IPS-20b (cell line): ENCODE data around the gene KDM4B.

Source experiments
- H3K27ac ChIP-seq: one replicate; pipeline ENCODE4 v1.5.1; 2013; ENCODE audit warnings: low read length
- H3K27me3 ChIP-seq: 2 replicates; pipeline ENCODE4 v1.6.1; 2013; ENCODE audit warnings: mild to moderate bottlenecking, low read length, inconsistent platforms; ENCODE audit not compliant: insufficient read depth
- H3K36me3 ChIP-seq: 2 replicates; pipeline ENCODE4 v1.6.1; 2013; ENCODE audit warnings: low read depth, mild to moderate bottlenecking, inconsistent platforms, low read length, moderate library complexity; ENCODE audit not compliant: insufficient read depth
- H3K4me1 ChIP-seq: 2 replicates; pipeline ENCODE4 v1.6.1; 2013; ENCODE audit warnings: mild to moderate bottlenecking, control low read depth, inconsistent platforms, low read length, moderate library complexity; ENCODE audit not compliant: insufficient read depth
- H3K4me3 ChIP-seq: 2 replicates; pipeline ENCODE4 v1.5.1; 2013; ENCODE audit warnings: mild to moderate bottlenecking, low read length, inconsistent platforms
- H3K9ac ChIP-seq: 2 replicates; pipeline ENCODE4 v1.6.1; 2013; ENCODE audit warnings: low read depth, mild to moderate bottlenecking, inconsistent platforms, low read length, moderate library complexity
- H3K9me3 ChIP-seq: 2 replicates; pipeline ENCODE4 v1.6.1; 2013; ENCODE audit warnings: mild to moderate bottlenecking, low read depth, low read length, inconsistent platforms; ENCODE audit not compliant: insufficient read depth

Gene KDM4B

DNA sequence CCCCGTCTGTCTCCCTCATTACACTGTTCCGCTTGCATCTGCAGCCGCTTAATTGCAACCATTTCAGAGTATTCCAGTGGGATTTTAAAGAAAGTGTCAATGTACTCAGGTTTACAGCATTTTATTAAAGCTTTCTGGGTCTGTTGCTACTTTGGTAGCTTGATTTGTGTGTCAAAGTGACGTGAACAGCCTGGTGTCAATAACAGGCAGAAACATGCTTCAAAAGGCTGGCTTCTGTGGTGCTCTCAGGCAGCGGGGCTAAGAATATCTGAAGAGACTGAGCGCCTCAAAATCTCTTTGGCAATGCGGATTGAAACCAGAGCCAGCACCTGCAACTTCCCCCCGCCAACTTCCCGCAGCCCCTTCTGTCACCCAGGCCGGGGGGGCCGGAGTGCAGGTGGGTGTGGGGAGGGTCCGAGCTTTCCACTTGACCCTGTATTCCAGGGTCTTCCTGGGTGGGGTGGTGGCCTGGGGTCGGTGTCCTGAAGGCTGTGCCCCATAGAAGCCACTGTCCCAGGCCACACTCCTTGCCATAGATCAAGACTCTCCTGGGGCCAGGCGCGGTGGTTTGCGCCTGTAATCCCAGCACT lies 81.2 kb downstream of the KDM4B start:
- H3K27me3 ChIP-seq, result no peaks in the 10 kb centered on the region
- no peaks in the 10 kb centered on the region for H3K9me3 ChIP-seq
- H3K4me1 ChIP-seq, result no peaks in the 10 kb centered on the region
- no peak overlapping the region for H3K27ac ChIP-seq
- no peak overlapping the region for H3K4me3 ChIP-seq
- no peaks in the 10 kb centered on the region for H3K36me3 ChIP-seq
- H3K9ac ChIP-seq, result no peak overlapping the region

DNA sequence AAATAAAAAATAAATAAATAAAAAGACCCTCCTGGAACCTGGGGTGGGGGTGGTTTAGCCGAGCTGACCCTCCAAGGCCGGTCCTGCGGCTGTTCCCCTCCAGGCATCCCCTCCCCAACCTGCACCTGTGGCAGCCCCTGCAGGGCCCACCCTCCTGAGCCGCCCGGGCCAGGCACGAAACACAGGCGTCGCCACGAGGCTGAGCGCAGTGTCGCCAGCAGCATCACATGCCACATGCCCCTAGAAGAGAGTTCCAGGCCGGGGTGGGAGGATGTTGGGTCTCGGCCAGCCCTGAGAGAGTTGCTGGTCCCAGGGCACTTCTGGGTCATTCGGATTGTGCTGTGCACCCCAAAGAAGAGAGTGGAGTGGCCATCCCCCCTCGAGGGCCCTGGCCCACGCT lies 82.0 kb downstream of the KDM4B start:
- Histone ChIP-seq H3K27ac (no peak overlapping the region), H3K9ac (no peak overlapping the region), H3K4me3 (no peak overlapping the region), H3K9me3 (no peaks in the 10 kb centered on the region), H3K36me3 (no peaks in the 10 kb centered on the region), H3K27me3 (no peaks in the 10 kb centered on the region), H3K4me1 (no peaks in the 10 kb centered on the region)

DNA sequence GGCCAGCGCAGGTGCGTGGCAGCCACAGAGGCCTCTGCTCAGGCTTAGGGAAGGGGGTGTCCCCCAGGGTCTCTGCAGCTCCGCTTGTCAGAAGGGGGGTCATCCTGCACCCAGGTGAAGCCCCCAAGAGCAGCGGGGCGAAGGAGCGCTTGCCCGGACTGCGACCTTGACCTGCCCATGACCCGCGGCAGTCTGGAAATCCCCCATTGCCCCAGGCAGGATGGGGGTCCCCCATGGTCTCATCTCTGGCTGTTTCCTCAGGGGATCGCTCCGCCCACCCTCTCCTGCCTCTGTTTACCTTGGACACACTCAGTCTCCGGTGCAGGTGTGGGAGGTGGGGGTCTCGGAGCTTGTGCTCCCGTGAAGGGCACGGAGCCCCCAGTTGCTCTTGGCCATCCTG lies 82.7 kb downstream of the KDM4B start:
- Histone ChIP-seq H3K27ac (no peak overlapping the region), H3K36me3 (no peaks in the 10 kb centered on the region), H3K4me1 (no peaks in the 10 kb centered on the region)

DNA sequence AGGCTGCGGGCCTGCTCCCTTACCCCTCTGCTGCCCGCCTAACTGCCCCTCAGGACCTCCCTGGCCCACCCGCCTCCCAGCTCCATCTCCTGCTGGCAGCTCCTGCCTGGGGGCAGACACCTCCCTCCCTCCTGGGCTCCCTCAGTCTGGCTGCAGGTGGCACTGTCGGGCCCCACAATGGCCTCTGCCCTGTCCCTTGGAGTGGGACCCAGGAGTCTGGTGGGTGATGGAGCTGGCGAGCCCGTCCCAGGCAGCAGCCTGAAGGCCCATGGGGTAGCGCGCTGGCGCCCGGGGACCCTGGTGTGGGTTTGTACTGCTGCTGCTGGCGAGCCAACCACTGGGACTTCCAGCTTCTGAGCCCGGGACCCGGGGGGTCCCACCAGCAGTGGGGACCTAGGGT lies 83.6 kb downstream of the KDM4B start:
- Histone ChIP-seq H3K27me3 (no peaks in the 10 kb centered on the region), H3K9ac (no peak overlapping the region), H3K27ac (no peak overlapping the region), H3K9me3 (no peaks in the 10 kb centered on the region), H3K36me3 (no peaks in the 10 kb centered on the region), H3K4me1 (no peaks in the 10 kb centered on the region), H3K4me3 (no peak overlapping the region)

More for the DNA sequence above, 82.7 kb downstream of the KDM4B start:
- H3K9me3 ChIP-seq, result no peaks in the 10 kb centered on the region
- no peak overlapping the region for H3K4me3 ChIP-seq
- no peaks in the 10 kb centered on the region for H3K27me3 ChIP-seq
- H3K9ac ChIP-seq, result no peak overlapping the region

DNA sequence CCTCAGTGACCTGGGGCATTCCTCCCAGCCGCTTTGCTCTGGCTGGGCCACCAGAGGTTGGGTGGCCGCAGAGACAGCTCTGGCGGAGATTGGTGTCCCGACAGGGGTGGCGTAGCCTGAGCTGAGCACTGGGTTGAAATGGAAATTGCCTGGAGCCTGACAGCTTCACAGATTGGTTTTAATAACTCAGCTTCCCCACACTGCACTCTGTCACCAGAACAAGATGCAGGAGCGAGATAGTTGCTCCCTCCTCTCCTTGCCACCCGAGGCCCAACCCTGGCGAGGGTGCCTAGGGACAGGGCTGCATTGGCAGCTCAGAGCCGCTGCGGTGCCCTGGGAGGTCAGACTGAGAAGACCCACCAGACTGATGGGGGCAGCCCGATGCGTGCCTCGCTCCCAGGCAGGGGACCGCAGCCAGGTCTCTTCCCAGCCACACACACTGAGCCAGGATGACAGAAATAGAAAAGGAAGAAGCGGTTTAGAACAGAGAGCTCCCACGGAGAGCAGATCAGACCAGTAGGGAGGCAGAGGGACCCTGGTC lies 84.1 kb downstream of the KDM4B start:
- H3K36me3 ChIP-seq, result no peaks in the 10 kb centered on the region
- no peak overlapping the region for H3K27ac ChIP-seq
- no peaks in the 10 kb centered on the region for H3K4me1 ChIP-seq
- no peak overlapping the region for H3K9ac ChIP-seq
- no peaks in the 10 kb centered on the region for H3K9me3 ChIP-seq
- H3K27me3 ChIP-seq, result no peaks in the 10 kb centered on the region
- H3K4me3 ChIP-seq, result no peak overlapping the region

DNA sequence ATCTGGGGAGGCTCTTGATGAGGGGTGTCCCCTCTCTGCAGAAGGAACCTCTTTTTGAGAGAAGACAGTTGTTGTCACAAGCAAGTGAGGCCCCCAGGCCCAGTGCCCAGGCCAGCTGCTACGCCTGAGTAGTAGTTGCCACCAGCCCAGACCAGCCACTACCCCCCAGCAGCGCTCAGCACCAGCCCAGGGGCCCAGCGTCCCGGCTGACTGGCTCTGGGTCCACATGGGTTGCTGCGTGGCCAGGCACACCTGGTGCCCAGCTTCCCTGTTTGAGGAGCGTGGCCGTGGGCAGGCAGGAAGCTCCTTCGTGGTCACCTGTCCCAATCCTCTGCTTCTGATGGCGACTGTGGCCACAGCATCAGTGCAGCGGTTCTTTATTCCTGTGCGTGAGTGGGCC lies 84.7 kb downstream of the KDM4B start:
- Histone ChIP-seq H3K4me3 (no peak overlapping the region), H3K27ac (no peak overlapping the region), H3K9me3 (no peaks in the 10 kb centered on the region), H3K27me3 (no peaks in the 10 kb centered on the region), H3K4me1 (no peaks in the 10 kb centered on the region), H3K9ac (no peak overlapping the region), H3K36me3 (no peaks in the 10 kb centered on the region)

DNA sequence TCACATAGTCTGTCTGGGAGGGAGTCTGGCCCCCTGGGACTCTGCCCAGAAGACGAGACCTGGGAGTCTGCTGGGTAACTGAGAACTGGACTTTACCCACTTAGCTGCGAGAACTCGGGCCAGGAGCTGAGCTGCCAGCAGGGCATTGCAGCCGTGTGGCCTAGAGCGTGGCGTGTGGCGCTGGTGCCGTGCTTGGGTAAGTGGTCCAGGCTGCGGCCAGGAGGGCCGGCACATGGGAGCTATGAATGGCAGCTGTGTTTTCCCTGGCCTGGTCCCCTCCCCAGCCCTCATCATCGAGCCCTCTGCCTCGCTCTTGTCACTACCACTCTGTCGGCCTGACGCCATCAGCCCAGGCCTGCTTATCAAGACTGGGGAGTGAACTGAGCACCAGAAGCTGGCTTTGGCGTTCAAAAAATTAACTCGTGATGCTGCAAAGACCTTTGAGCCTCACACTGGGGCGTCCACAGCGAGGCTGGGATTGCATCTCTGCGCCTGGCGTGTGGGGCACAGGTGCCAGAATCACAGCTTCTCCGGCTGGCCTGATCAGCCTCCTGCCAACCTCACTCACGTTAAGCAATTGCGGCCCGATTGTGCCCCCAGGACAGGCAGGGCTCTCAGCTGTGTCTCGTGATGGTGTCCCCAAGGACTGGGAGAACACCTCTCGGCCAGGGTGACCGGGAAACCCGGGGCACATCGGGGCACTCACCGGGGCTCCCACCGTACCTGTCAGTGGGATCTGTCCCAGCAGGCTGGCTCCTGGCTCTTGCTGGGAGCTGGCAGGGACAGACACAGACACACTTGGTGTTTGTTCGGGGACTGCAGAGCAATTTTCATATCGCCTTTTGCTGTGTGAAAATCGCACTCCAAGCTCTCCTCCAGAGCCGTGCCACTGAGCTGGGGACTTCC lies 85.9 kb downstream of the KDM4B start:
- Histone ChIP-seq H3K4me1 (no peaks in the 10 kb centered on the region), H3K36me3 (no peaks in the 10 kb centered on the region), H3K9me3 (no peaks in the 10 kb centered on the region), H3K27ac (no peak overlapping the region), H3K27me3 (no peaks in the 10 kb centered on the region), H3K9ac (no peak overlapping the region), H3K4me3 (no peak overlapping the region)

DNA sequence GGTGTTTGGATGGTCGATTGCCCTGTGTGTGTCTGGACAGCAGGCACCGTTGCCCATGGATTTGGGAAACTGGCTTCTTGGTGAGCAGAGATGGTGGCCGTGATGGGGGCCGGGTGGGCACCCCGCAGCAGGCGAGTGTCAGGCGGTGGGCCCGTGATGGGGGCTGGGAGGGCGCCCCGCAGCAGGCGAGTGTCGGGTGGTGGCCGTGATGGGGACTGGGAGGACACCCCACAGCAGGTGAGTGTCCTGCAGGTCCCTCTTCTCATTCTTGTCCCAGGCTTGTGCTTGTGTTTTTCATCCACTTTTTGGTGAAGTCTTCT lies 86.5 kb downstream of the KDM4B start:
- Histone ChIP-seq H3K4me1 (no peaks in the 10 kb centered on the region), H3K4me3 (no peak overlapping the region), H3K27ac (no peak overlapping the region), H3K27me3 (no peaks in the 10 kb centered on the region), H3K36me3 (no peaks in the 10 kb centered on the region), H3K9ac (no peak overlapping the region), H3K9me3 (no peaks in the 10 kb centered on the region)

DNA sequence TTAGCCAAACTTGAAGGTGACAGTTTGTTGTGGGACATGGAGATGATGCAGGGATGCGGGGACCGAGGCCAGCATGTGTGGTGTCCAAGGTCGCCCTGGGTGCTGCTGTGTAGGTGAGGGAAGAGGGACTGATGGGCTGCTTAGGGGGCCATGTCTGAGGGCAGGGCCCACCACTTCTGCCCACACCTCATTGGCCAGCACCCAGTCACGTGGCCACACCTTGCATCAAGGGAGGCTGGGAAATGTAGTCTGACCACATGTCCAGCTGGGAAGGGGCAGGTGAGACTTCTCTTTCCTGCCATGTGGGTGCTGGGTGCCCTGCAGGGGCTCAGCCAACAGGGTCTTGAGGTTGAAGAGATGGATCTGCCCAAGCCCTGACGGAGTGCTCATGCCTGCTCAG lies 88.9 kb downstream of the KDM4B start:
- H3K27me3 ChIP-seq, result no peaks in the 10 kb centered on the region
- no peak overlapping the region for H3K9ac ChIP-seq
- no peak overlapping the region for H3K27ac ChIP-seq
- H3K4me1 ChIP-seq, result no peaks in the 10 kb centered on the region
- peaks cover 3% of the 10 kb centered on the region; the same call in 1 of the 2 replicates for H3K9me3 ChIP-seq
- peaks cover 5% of the 10 kb centered on the region; the same call in 1 of the 2 replicates for H3K36me3 ChIP-seq
- no peak overlapping the region for H3K4me3 ChIP-seq

DNA sequence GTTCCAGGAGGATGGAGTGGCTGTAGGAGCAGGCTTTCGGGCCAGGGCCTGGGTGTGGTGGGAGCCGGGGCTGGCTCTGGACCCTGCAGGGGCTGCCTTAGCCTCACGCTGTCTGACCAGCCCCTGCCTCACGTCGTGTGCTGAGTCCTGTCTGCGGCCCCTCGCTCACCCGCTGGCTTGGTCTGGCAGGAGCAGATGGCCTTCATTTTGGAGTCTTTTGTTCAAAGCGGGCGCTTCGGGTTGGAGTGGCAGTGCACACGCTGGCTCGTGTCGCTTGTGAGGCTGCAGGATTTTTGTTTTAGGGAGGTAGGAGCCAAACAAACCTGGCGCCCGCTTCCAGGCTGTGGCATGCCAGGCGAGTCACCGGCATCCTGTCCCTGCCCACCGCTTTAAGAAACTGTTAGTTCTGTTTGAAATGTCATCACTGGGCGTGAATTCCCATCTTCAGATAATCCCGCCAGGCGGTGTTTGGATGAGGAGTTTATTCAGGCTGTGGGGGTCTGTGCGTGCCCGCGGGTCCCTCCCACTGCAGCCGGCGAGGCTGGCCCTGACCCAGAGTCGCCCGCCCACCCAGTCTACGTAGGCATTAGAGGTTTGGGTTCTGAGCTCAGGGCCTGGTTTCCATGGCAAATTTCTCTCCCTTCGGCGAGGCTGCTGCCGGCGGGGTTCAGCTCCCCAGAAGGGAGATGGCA lies 89.8 kb downstream of the KDM4B start:
- H3K4me3 ChIP-seq, result no peak overlapping the region
- H3K36me3 ChIP-seq, result peaks cover 5% of the 10 kb centered on the region; the same call in 1 of the 2 replicates
- no peak overlapping the region for H3K27ac ChIP-seq
- no peaks in the 10 kb centered on the region for H3K27me3 ChIP-seq
- peaks cover 5% of the 10 kb centered on the region; the same call in 1 of the 2 replicates for H3K9me3 ChIP-seq
- no peaks in the 10 kb centered on the region for H3K4me1 ChIP-seq
- no peak overlapping the region for H3K9ac ChIP-seq

DNA sequence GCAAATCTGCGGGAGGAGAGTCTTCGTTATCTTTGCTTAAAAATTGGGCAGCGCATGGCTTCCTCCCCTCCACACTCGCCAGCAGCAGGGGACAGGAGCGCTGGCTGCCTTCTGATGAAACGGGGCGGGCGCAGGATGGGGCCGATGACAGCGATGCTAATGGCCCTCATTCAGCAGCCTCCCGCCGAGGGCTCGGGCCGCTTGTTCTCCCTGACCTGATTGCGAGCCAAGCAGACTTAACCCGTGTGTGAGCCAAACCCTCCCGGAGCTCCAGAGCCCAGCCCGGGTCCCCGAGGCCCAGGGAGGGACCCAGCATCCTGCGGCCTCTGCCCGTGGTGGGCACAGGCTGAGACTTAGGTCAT lies 90.3 kb downstream of the KDM4B start:
- H3K36me3 ChIP-seq, result peaks cover 5% of the 10 kb centered on the region; the same call in 1 of the 2 replicates
- no peak overlapping the region for H3K9ac ChIP-seq
- peaks cover 5% of the 10 kb centered on the region; the same call in 1 of the 2 replicates for H3K9me3 ChIP-seq
- H3K4me1 ChIP-seq, result no peaks in the 10 kb centered on the region
- H3K27me3 ChIP-seq, result no peaks in the 10 kb centered on the region
- no peak overlapping the region for H3K27ac ChIP-seq
- H3K4me3 ChIP-seq, result no peak overlapping the region
